ENCODE results near the gene ZNF692. TPM values are rescaled to one million over a fixed set of nuclear protein-coding genes. Genes with fewer than 3 reads are reported as not detected.

Gene ZNF692
- total and polyA plus RNA-seq, 3 experiments from 2014 or later = 9.6 to 58.7 (median 56.0) TPM

DNA sequence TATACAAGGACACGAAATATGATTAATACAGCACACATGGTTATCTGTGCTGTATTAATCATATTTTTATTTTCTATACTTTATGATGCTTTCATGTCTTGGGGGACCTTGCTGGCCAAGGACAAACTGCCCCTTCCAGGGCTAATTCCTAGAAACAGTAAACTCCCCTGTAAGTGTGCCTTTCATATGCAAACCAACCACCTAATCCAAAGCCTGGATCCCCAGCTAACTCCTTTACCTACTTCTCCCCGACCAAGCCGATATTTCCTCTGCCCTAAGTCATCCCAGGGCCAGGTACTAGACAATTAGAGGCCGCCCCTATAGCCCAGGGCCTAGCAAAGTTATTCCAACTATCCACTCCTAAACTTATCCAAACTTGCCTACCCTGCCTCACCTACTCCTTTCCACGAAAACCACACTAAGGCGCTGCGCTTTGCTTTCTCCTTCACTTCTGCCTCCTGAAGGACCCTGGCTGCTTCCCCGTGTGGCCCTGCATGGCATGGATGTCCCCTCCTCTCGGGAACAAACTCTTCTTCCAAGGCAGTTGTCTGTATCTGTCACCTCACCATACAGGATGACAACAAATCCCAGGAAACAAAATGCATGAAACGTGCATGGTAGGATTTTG lies 43.4 kb downstream of the ZNF692 start:
- POLR2A ChIA-PET = interaction anchor here (0.5 kb wide), 1 partner anchor 66 kb away, joined by 4 read pairs; no protein-coding TSS in a partner anchor
- Mint-ChIP-seq H3K4me3 (no peak overlapping the region), H3K9me3 (no peaks in the 10 kb centered on the region), H3K27me3 (no peaks in the 10 kb centered on the region), H3K36me3 (peaks cover 16 to 80% (median 16%) of the 10 kb centered on the region in 3 donors), H3K4me1 (peaks cover 28 to 43% (median 34%) of the 10 kb centered on the region in 3 donors), H3K27ac (peak overlapping the region in 6 of 8 donors; percentile 9 to 76 (median 56))
- CTCF ChIA-PET = no interaction called here
- H3K27ac ChIP-seq (ENCODE audit: low read depth, low read length) = no peak overlapping the region
- no peaks in the 10 kb centered on the region for H3K27me3 ChIP-seq (ENCODE audit: insufficient read depth, low read length, poor library complexity, severe bottlenecking)
- peaks cover 23% of the 10 kb centered on the region for H3K36me3 ChIP-seq (ENCODE audit: insufficient read depth, low read length)
- no peak for DNase-seq
- no peaks in the 10 kb centered on the region for H3K9me3 ChIP-seq (ENCODE audit: low read length)
- H3K4me1 ChIP-seq (ENCODE audit: insufficient read depth, low read length) = peaks cover 45% of the 10 kb centered on the region
- H3K4me3 ChIP-seq (ENCODE audit: low read length) = no peak overlapping the region

DNA sequence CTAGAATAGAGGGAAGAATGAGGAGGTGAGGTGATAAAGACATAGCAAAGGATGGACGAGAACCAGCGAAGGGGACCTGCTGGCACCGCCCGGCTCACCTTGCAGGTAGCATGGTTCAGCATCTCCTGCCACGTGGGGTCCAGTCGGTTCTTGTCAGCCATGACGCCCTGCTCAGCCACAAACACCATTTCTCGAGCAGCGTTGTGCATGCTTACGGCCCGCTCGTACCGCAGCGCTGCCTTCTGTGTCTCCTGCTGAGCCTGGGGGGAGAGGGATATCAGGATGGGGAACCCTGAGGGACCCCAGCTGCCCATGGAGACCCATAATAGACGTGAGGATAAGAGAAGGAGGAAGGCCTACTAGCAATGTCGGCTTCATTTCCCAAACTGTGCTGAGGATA lies 44.5 kb downstream of the ZNF692 start:
- no peak overlapping the region for H3K4me3 ChIP-seq (ENCODE audit: low read length)
- DNase-seq = no peak
- H3K9me3 ChIP-seq (ENCODE audit: low read length) = no peaks in the 10 kb centered on the region
- Mint-ChIP-seq H3K27me3 (no peaks in the 10 kb centered on the region), H3K27ac (no peak overlapping the region), H3K4me1 (peaks cover 19 to 31% (median 24%) of the 10 kb centered on the region in 3 donors), H3K9me3 (no peaks in the 10 kb centered on the region), H3K36me3 (peaks cover 12 to 78% (median 16%) of the 10 kb centered on the region in 3 donors), H3K4me3 (no peak overlapping the region)
- peaks cover 38% of the 10 kb centered on the region for H3K4me1 ChIP-seq (ENCODE audit: insufficient read depth, low read length)
- CTCF ChIA-PET = no interaction called here
- peaks cover 23% of the 10 kb centered on the region for H3K36me3 ChIP-seq (ENCODE audit: insufficient read depth, low read length)
- POLR2A ChIA-PET = no interaction called here
- no peak overlapping the region for H3K27ac ChIP-seq (ENCODE audit: low read depth, low read length)
- H3K27me3 ChIP-seq (ENCODE audit: insufficient read depth, low read length, poor library complexity, severe bottlenecking) = no peaks in the 10 kb centered on the region

DNA sequence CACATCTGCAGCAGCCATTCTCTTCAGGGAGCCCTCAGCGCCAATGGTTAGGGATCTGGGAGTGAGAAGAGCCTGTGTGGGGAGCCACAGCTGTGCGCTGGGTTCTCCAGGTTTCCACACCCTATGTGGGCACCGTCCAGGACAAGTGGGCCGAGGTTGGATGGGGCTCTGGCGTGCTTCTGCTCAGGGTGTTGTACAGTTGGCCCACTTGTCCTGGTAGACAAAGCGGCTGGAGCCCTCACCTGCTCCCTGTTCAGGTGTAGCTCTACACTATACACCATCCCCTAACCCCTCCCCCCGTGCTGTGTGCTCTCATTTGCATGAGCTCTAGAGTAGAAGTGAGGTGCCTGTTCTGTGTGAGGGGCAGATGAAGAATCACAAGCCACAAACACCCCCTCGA lies 45.3 kb downstream of the ZNF692 start:
- H3K4me3 Mint-ChIP-seq = no peak overlapping the region
- CTCF ChIA-PET = no interaction called here
- POLR2A ChIA-PET = no interaction called here

DNA sequence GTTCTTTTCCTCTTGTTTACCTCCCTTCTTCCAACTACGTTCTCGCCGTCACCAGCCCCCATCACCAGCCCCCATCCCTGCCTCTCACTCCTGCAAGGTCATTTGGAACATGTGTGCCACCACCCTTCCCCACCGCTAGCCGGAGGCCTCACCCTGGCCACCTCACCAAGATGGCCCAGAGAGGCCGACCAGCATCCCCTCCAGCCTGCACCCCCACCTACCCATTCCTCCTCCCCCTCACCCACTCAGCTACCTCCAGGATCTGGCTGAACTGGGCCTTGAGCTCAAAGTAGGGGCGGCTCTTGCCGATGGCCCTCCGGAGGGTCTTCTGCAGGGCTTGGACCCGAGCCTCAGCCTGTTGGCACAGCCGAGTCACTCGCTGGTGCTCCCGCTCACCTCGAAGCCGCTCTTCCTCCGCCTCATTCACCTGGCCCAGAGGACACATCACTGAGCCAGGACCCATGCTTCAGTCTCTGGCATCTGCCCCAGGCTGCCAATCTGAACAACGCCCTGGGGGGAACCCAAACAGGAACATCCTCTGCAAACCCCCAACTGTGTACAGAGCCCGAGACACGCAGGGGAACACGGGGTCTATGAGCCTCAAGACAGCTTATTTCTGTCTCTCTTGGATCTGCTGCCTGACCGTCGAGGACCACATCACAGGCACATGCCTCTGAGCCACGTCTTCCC lies 46.0 kb downstream of the ZNF692 start:
- Mint-ChIP-seq H3K4me3 (no peak overlapping the region), H3K36me3 (peaks cover 10 to 66% (median 16%) of the 10 kb centered on the region in 3 donors), H3K27me3 (no peaks in the 10 kb centered on the region), H3K4me1 (peaks cover 10 to 18% (median 13%) of the 10 kb centered on the region in 3 donors), H3K27ac (peak overlapping the region in 1 of 8 donors; percentile 54), H3K9me3 (no peaks in the 10 kb centered on the region)
- ChIA-PET POLR2A (no interaction called here), CTCF (no interaction called here)
- Histone ChIP-seq H3K4me3 (ENCODE audit: low read length) (no peak overlapping the region), H3K27me3 (ENCODE audit: insufficient read depth, low read length, poor library complexity, severe bottlenecking) (no peaks in the 10 kb centered on the region), H3K36me3 (ENCODE audit: insufficient read depth, low read length) (peaks cover 23% of the 10 kb centered on the region), H3K9me3 (ENCODE audit: low read length) (no peaks in the 10 kb centered on the region), H3K4me1 (ENCODE audit: insufficient read depth, low read length) (peaks cover 23% of the 10 kb centered on the region), H3K27ac (ENCODE audit: low read depth, low read length) (no peak overlapping the region)
- no peak for DNase-seq

More for the DNA sequence above, 45.3 kb downstream of the ZNF692 start:
- H3K9me3 Mint-ChIP-seq = no peaks in the 10 kb centered on the region
- Histone ChIP-seq H3K27ac (ENCODE audit: low read depth, low read length) (no peak overlapping the region), H3K4me1 (ENCODE audit: insufficient read depth, low read length) (peaks cover 30% of the 10 kb centered on the region), H3K9me3 (ENCODE audit: low read length) (no peaks in the 10 kb centered on the region), H3K27me3 (ENCODE audit: insufficient read depth, low read length, poor library complexity, severe bottlenecking) (no peaks in the 10 kb centered on the region), H3K4me3 (ENCODE audit: low read length) (no peak overlapping the region), H3K36me3 (ENCODE audit: insufficient read depth, low read length) (peaks cover 23% of the 10 kb centered on the region)
- peaks cover 10 to 72% (median 16%) of the 10 kb centered on the region in 3 donors for H3K36me3 Mint-ChIP-seq
- peak overlapping the region in 3 of 8 donors; percentile 29 to 46 (median 33) for H3K27ac Mint-ChIP-seq
- peaks cover 13 to 23% (median 16%) of the 10 kb centered on the region in 3 donors for H3K4me1 Mint-ChIP-seq
- DNase-seq = no peak
- no peaks in the 10 kb centered on the region for H3K27me3 Mint-ChIP-seq

DNA sequence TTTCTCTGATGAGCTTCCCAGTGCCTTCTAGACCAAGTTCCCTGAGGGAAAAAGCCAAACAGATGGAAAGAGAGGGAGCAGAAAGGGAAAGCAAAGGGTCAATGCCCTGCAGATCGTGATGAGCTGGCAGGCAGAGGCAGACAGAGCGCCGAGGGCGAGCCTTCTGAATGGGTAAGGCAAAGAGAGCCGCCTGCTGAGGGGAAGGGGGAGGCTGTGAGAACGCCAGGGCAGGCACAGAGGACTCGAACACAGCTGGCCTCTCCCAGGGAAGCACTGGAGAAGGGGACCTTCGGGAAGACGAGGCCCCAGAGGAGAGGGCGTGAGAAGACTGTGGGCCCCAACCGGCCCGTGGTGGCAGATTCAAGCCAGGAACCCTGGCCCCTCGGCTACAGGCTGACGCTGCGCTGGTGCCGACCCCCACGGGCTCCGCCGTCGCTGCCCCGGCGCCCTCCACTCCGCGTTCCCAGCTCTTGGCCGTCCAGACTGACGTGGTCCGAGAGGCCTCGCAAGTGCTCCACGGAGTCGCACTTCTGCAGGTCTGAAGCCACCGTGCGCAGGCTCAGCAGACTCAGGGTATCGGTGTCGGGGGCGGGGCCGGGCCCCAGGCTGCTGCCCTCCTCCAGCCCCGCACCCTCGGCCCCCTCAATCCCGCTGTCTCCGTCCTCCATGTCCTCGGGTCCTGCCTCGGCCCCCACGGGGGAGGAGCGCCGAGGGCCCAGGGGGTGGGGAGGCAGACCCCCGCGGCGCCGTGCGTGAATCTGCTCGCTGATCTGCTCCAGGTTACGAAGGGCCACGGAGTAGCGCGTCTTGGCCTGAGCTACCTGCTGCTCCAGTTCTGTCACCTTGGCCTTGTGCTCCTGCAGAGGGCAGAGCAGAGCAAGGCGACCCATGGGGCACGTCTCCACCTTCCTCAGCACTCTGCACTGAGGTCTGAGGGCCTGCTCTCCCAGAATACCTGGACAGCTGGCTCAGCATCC lies 47.1 kb downstream of the ZNF692 start:
- CTCF ChIA-PET = interaction anchor here (1.7 kb wide), 1 partner anchor 14 kb away, joined by 6 read pairs; the partner anchor contains the start of gene SH3BP5L

DNA sequence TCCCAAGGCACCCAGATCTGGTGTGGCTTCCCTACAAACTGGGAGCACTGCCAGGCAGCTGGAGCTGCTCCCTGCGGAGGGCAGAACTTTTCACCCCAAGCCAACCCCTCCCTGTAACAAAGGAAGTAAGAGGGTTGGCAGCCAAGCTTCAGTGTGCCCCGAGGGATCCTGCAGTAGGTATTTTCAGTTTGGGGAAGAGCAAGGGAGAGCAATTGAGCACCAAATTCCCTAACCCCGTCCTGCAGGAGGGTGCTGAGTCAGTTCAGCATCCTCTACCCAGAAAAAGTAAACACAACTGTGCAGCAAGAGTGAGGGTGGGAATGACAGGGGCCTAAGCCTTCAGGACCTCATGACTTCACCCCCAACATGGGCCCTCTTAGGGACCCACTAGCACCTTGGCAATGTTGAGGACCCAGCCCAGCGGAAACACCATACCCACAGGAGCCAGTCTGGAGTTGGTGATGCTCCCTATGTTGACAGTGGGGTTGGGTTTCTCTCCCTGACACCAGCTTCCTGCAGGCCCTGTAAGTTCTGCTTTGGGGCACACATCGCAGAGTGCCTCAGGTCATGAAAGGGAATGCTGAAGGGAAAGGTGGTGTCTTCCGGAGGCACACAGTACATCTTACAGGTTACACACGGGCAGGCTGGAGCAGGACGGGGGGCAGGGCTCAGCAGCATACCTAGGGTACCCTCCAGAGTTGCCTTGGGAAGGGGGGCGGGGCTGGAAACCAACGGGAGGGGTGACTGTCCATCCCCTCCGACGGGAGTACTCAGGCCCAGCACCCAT lies 48.0 kb downstream of the ZNF692 start:
- peaks cover 23% of the 10 kb centered on the region for H3K36me3 ChIP-seq (ENCODE audit: insufficient read depth, low read length)
- peaks cover 5% of the 10 kb centered on the region for H3K4me1 ChIP-seq (ENCODE audit: insufficient read depth, low read length)
- no peaks in the 10 kb centered on the region for H3K9me3 ChIP-seq (ENCODE audit: low read length)
- CTCF ChIA-PET = interaction anchor here (1.7 kb wide), 1 partner anchor 15 kb away, joined by 6 read pairs; the partner anchor contains the start of gene SH3BP5L
- Mint-ChIP-seq H3K27me3 (no peaks in the 10 kb centered on the region), H3K4me3 (no peak overlapping the region), H3K4me1 (peaks cover under 1 to 5% (median 4%) of the 10 kb centered on the region in 3 donors), H3K9me3 (no peaks in the 10 kb centered on the region), H3K27ac (peak overlapping the region in 2 of 8 donors; percentile 17 to 86), H3K36me3 (peaks cover 10 to 52% (median 14%) of the 10 kb centered on the region in 3 donors)
- no peak for DNase-seq
- H3K4me3 ChIP-seq (ENCODE audit: low read length) = no peak overlapping the region
- H3K27me3 ChIP-seq (ENCODE audit: insufficient read depth, low read length, poor library complexity, severe bottlenecking) = no peaks in the 10 kb centered on the region
- POLR2A ChIA-PET = no interaction called here
- no peak overlapping the region for H3K27ac ChIP-seq (ENCODE audit: low read depth, low read length)

More for the DNA sequence above, 47.1 kb downstream of the ZNF692 start:
- peaks cover 5 to 12% (median 9%) of the 10 kb centered on the region in 3 donors for H3K4me1 Mint-ChIP-seq
- H3K36me3 Mint-ChIP-seq = peaks cover 10 to 61% (median 16%) of the 10 kb centered on the region in 3 donors
- no peak for DNase-seq
- H3K9me3 Mint-ChIP-seq = no peaks in the 10 kb centered on the region
- H3K36me3 ChIP-seq (ENCODE audit: insufficient read depth, low read length) = peaks cover 23% of the 10 kb centered on the region
- H3K4me3 ChIP-seq (ENCODE audit: low read length) = no peak overlapping the region
- H3K4me1 ChIP-seq (ENCODE audit: insufficient read depth, low read length) = peaks cover 14% of the 10 kb centered on the region
- H3K27ac ChIP-seq (ENCODE audit: low read depth, low read length) = no peak overlapping the region
- H3K27ac Mint-ChIP-seq = peak overlapping the region in 2 of 8 donors; percentile 41 to 58
- no peaks in the 10 kb centered on the region for H3K27me3 ChIP-seq (ENCODE audit: insufficient read depth, low read length, poor library complexity, severe bottlenecking)
- no peak overlapping the region for H3K4me3 Mint-ChIP-seq
- H3K27me3 Mint-ChIP-seq = no peaks in the 10 kb centered on the region
- POLR2A ChIA-PET = no interaction called here
- no peaks in the 10 kb centered on the region for H3K9me3 ChIP-seq (ENCODE audit: low read length)

DNA sequence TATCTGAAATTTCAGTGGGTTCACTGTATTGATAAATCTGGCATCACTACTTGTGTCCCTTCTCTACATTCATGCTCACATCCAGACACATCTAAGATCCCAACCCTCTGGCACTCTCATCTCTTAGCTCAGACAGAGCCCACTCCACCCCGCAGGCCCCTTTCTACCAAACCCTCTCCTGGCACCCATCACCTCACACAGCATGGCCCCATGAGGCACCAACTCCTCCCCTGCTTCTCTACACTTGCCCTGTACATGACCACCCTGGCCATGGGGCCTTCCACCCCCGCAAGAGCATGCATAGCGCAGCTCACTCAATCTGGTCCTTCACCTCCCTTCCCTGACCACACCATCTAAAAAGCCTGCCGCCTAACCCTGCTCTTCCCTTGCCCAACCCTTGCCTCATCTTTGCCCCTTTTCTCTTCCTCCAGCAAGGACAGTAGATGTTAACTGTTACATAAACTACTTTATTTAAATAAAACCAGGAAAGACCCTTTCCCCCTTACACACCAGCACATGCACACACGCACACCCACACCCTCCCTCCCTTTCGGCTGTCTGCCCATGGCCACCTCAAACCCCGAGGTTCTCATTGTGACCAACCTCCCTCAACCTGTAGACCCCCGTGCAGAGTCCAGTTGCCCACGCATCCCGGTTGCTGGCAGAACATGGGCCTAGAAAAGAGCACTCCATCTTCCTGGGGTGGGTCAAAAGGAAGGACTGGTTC lies 48.7 kb downstream of the ZNF692 start:
- Mint-ChIP-seq H3K4me3 (no peak overlapping the region), H3K4me1 (peaks cover 2 to 3% (median 2%) of the 10 kb centered on the region in 3 donors), H3K27me3 (no peaks in the 10 kb centered on the region), H3K27ac (peak overlapping the region in 3 of 8 donors; percentile 17 to 24 (median 22)), H3K36me3 (peaks cover 9 to 46% (median 10%) of the 10 kb centered on the region in 3 donors), H3K9me3 (no peaks in the 10 kb centered on the region)
- H3K36me3 ChIP-seq (ENCODE audit: insufficient read depth, low read length) = peaks cover 19% of the 10 kb centered on the region
- no peaks in the 10 kb centered on the region for H3K9me3 ChIP-seq (ENCODE audit: low read length)
- no peak for DNase-seq
- H3K27me3 ChIP-seq (ENCODE audit: insufficient read depth, low read length, poor library complexity, severe bottlenecking) = no peaks in the 10 kb centered on the region
- H3K4me3 ChIP-seq (ENCODE audit: low read length) = no peak overlapping the region
- no peaks in the 10 kb centered on the region for H3K4me1 ChIP-seq (ENCODE audit: insufficient read depth, low read length)
- POLR2A ChIA-PET = no interaction called here
- CTCF ChIA-PET = no interaction called here
- H3K27ac ChIP-seq (ENCODE audit: low read depth, low read length) = no peak overlapping the region
